ENCODE results near the gene WDR4.

DNA sequence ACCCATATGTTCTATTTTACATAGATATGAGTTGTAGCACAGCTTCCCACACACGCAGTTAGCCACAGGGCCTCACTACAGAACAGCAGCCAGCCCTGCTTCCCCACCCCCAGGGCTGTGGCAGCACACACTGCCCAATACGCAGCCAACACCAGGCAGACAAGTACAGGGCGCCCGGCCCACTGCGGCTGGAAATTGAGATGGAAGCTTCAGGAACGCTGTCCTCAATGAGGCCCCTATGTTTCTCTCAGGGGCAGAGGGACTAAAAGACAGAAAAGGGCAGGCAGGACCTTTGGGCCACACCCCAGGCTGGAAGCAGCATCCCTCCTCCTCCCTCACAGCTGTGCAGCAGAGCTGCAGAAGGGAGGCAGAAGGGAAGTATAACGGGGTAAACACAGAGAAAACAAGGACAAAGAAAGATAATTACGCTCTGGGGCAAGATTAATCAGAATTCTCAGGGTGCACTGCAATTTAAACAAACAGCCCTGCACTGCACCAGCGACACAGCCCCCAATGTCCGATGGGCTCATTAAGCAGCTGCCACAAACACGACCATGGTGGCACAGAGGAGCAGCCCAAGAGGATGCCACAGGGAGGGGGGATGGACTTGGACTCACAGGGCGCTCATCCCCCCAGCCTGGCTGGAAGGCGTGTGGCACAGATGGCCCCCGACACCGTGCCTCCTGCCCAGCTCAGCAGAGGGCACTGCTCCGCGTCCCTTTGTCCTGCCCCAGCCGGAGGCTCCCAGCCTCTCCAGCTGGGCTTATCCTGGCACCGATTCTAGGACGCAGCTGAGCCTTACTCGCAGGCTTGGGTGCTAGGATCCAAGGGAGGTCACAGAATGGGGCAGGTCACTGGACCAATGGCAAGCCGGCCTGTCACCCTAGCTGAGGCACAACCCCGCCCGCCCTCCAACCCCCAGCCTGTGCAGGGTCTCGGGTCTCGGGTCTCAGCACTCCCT is 14.2 kb downstream of the WDR4 start:
- TF ChIP-seq, protein P1, sequence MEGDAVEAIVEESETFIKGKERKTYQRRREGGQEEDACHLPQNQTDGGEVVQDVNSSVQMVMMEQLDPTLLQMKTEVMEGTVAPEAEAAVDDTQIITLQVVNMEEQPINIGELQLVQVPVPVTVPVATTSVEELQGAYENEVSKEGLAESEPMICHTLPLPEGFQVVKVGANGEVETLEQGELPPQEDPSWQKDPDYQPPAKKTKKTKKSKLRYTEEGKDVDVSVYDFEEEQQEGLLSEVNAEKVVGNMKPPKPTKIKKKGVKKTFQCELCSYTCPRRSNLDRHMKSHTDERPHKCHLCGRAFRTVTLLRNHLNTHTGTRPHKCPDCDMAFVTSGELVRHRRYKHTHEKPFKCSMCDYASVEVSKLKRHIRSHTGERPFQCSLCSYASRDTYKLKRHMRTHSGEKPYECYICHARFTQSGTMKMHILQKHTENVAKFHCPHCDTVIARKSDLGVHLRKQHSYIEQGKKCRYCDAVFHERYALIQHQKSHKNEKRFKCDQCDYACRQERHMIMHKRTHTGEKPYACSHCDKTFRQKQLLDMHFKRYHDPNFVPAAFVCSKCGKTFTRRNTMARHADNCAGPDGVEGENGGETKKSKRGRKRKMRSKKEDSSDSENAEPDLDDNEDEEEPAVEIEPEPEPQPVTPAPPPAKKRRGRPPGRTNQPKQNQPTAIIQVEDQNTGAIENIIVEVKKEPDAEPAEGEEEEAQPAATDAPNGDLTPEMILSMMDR (IDR thresholded peaks at IDR 0.05), result no peak
- TF ChIP-seq EP300 (IDR thresholded peaks at IDR 0.05; ENCODE audit: low read depth), result no peak
- no peak for TF ChIP-seq POLR2AphosphoS5 (IDR thresholded peaks at IDR 0.05)

Measured in transverse colon (tissue), 4 donors.